Ovary (tissue), 9 donors: Measurements from ENCODE around the gene RBBP8NL. TPM values are rescaled to one million over a fixed set of nuclear protein-coding genes. Genes with fewer than 3 reads are reported as not detected.

Experiments used
- DNase-seq, 5 donors: peaks; one replicate each; pipeline ENCODE4 v3.0.0-alpha.2; 2019 to 2020
- H3K27ac ChIP-seq, 2 donors: fragments of 200-600 bp; one replicate each; pipeline versions ENCODE4 v1.5.1 to v1.8.0; 2019 to 2022
- H3K27me3 ChIP-seq: fragments of 200-600 bp; one replicate; pipeline ENCODE4 v1.8.0; 2022
- H3K36me3 ChIP-seq: fragments of 200-600 bp; sonication (generic); one replicate; pipeline ENCODE4 v1.5.1; 2019
- H3K4me1 ChIP-seq: one replicate; pipeline ENCODE4 v1.8.1; 2013; ENCODE audit warnings: mild to moderate bottlenecking, moderate library complexity; ENCODE audit not compliant: insufficient read depth
- H3K4me3 ChIP-seq: fragments of 200-600 bp; sonication (generic); one replicate; pipeline ENCODE4 v1.5.1; 2017
- H3K9me3 ChIP-seq, 2 donors: fragments of 200-600 bp in 1 of 2; sonication (generic) in 1 of 2; one replicate each; pipeline versions ENCODE4 v1.5.1 to v1.8.1; 2013 to 2019; ENCODE audit warnings: mild to moderate bottlenecking in 1 of 2, moderate library complexity in 1 of 2
- CTCF ChIP-seq, 3 donors: fragments of 450-650 bp in 2 of 3; fragments of 200-600 bp in 1 of 3; IDR thresholded peaks; one replicate each; pipeline versions ENCODE4 v1.5.1 to v1.8.0; 2016 to 2022; ENCODE audit warnings: antibody characterized with exemption in 3 of 3, mild to moderate bottlenecking in 1 of 3
- EP300 ChIP-seq: sonication (generic); formaldehyde crosslinking; IDR thresholded peaks from one replicate; pipeline ENCODE4 v1.6.1; 2017; ENCODE audit warnings: antibody characterized with exemption
- POLR2A ChIP-seq: fragments of 450-650 bp; IDR thresholded peaks from one replicate; pipeline ENCODE4 v1.6.1; 2017; ENCODE audit warnings: antibody characterized with exemption, mild to moderate bottlenecking, moderate library complexity
- WGBS, 3 donors: extraction: QIAGEN DNeasy Blood & Tissue Kit in 1 of 3; methylation state at CpG; one replicate each; pipeline versions ENCODE4 v1.1.5 to v1.1.7; 2013 to 2017; 5-methylcytosine and 5-hydroxymethylcytosine counted together
- intact Hi-C, 4 donors: fragments of 100-400 bp; cut with DNase I; formaldehyde crosslinking; loops; one replicate each; pipeline versions ENCODE4 v1.11.0 to v1.15.1; 2022 to 2023
- polyA plus RNA-seq, 2 donors: library from polyadenylated mRNA; stranded (reverse); fragments of 200-250 nt in 1 of 2; fragments of 350-450 nt in 1 of 2; fragmentation: Illumina TruSeq in 1 of 2; extraction: RNeasy Lipid Tissue Mini Kit (QIAGEN cat#74804) in 1 of 2; gene quantifications; one replicate each; pipeline ENCODE4 v1.2.3, GENCODE V29; 2013 to 2014
- total RNA-seq, 7 donors: library from RNA; depleted of rRNA in 2 of 7; stranded (reverse); fragments of >200 nt in 2 of 7; fragmentation: NEBNext Ultra II Directional in 3 of 7; extraction: Animal tissue kit (Norgen Biotek cat#: 25700) in 3 of 7; gene quantifications; one replicate each; pipeline versions ENCODE4 v1.1.0 to v1.2.4, GENCODE V29; 2016 to 2023
- donor health status: DM: no; HTN: no; CAD: no; lungs with moderate emphysema.
- donor health status: DM: no; HTN: no; CAD: no.
- donor health status: Bipolar disorder and iron deficiency.
- donor health status: DM: yes; HTN: yes; CAD: no.
- donor health status: DM: no; HTN: no; CAD: no.
- donor health status: DM: yes; HTN: yes; CAD: no.

The RBBP8NL gene
- total and polyA plus RNA-seq, 9 donors, result 0.32 to 0.46 TPM; not detected in 7

GRCh38 chr20:62445553-62446340 lies 18.4 kb upstream of the RBBP8NL start:
- Histone ChIP-seq H3K27ac (no peak overlapping the region), H3K9me3 (no peaks in the 10 kb centered on the region), H3K4me1 (no peaks in the 10 kb centered on the region), H3K27me3 (no peaks in the 10 kb centered on the region), H3K36me3 (no peaks in the 10 kb centered on the region), H3K4me3 (no peak overlapping the region)
- intact Hi-C loops, result no loop called here
- TF ChIP-seq EP300 (no peak), POLR2A (no peak), CTCF (IDR thresholded peaks at IDR 0.05) (no peak)
- no peak for DNase-seq
- 75 to 84% (median 75%) methylated on average over 18 to 35 of the region's 36 CpGs for WGBS, 3 donors

GRCh38 chr20:62444286-62444685 lies 16.9 kb upstream of the RBBP8NL start:
- Histone ChIP-seq H3K36me3 (no peaks in the 10 kb centered on the region), H3K27ac (no peak overlapping the region), H3K4me1 (no peaks in the 10 kb centered on the region), H3K9me3 (no peaks in the 10 kb centered on the region), H3K4me3 (no peak overlapping the region), H3K27me3 (no peaks in the 10 kb centered on the region)
- DNase-seq, result no peak
- 89 to 95% (median 91%) methylated on average over 6 of the region's 6 CpGs for WGBS, 3 donors
- intact Hi-C loops, result no loop called here
- no peak for TF ChIP-seq EP300
- TF ChIP-seq POLR2A, result no peak
- no peak for TF ChIP-seq CTCF (IDR thresholded peaks at IDR 0.05)

- no peak for TF ChIP-seq CTCF (IDR thresholded peaks at IDR 0.05)
- TF ChIP-seq POLR2A, result no peak
- TF ChIP-seq EP300, result no peak
- H3K36me3 ChIP-seq, result no peaks in the 10 kb centered on the region
- H3K4me3 ChIP-seq, result no peak overlapping the region
- 75 to 84% (median 78%) methylated on average over 16 of the region's 16 CpGs for WGBS, 3 donors
- intact Hi-C loops, result no loop called here
- H3K27me3 ChIP-seq, result no peaks in the 10 kb centered on the region
- no peaks in the 10 kb centered on the region for H3K9me3 ChIP-seq
- DNase-seq, result no peak
- no peak overlapping the region for H3K27ac ChIP-seq
- no peaks in the 10 kb centered on the region for H3K4me1 ChIP-seq
Observed at GRCh38 chr20:62441987-62442539, 14.7 kb upstream of the RBBP8NL start.

GRCh38 chr20:62439218-62439617 lies 11.9 kb upstream of the RBBP8NL start:
- 83 to 95% (median 84%) methylated on average over 5 of the region's 5 CpGs for WGBS, 3 donors
- no peak for TF ChIP-seq POLR2A
- no peak for TF ChIP-seq EP300
- TF ChIP-seq CTCF (IDR thresholded peaks at IDR 0.05), result no peak
- Histone ChIP-seq H3K4me3 (no peak overlapping the region), H3K36me3 (no peaks in the 10 kb centered on the region), H3K9me3 (no peaks in the 10 kb centered on the region), H3K27me3 (no peaks in the 10 kb centered on the region), H3K4me1 (no peaks in the 10 kb centered on the region), H3K27ac (no peak overlapping the region)
- intact Hi-C loops, result no loop called here
- DNase-seq, result no peak
